NB4 (cell line): ENCODE results near the gene MBNL2.

ENCODE experiments used
- DNase-seq: peaks from one replicate; pipeline ENCODE4 v3.0.0; 2010; ENCODE audit warnings: low read depth
- H3K4me3 ChIP-seq: one replicate; pipeline ENCODE4 v1.5.1; 2011; ENCODE audit warnings: mild to moderate bottlenecking, low read depth, low read length, moderate library complexity
- CTCF ChIP-seq: IDR thresholded peaks from one replicate; pipeline ENCODE4 v1.5.1; 2012; ENCODE audit warnings: low read depth, low read length
- MYC ChIP-seq: IDR thresholded peaks from 2 replicates; pipeline ENCODE4 v1.6.1; 2011; ENCODE audit warnings: low read depth, low read length
- POLR2A ChIP-seq: IDR thresholded peaks from 2 replicates; pipeline ENCODE4 v1.6.1; 2011; ENCODE audit warnings: mild to moderate bottlenecking; ENCODE audit not compliant: insufficient read length; ENCODE audit errors: extremely low read depth
- TF ChIP-seq, protein P1 (sequence below): IDR thresholded peaks from 2 replicates; pipeline ENCODE4 v1.6.1; 2011; ENCODE audit warnings: low read depth, low read length

Gene MBNL2

GRCh38 chr13:97295283-97296182, 73.4 kb downstream of the MBNL2 start:
- H3K4me3 ChIP-seq: no peak overlapping the region
- no peak for DNase-seq
- TF ChIP-seq MYC (no peak), POLR2A (no peak), CTCF (no peak)
- TF ChIP-seq, protein P1, sequence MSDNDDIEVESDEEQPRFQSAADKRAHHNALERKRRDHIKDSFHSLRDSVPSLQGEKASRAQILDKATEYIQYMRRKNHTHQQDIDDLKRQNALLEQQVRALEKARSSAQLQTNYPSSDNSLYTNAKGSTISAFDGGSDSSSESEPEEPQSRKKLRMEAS: no peak

- no peak for DNase-seq
- H3K4me3 ChIP-seq: no peak overlapping the region
- TF ChIP-seq POLR2A: no peak
- TF ChIP-seq, protein P1: no peak
- TF ChIP-seq MYC: no peak
- TF ChIP-seq CTCF: no peak
Observed at GRCh38 chr13:97296740-97297139, 74.6 kb downstream of the MBNL2 start.

DNA sequence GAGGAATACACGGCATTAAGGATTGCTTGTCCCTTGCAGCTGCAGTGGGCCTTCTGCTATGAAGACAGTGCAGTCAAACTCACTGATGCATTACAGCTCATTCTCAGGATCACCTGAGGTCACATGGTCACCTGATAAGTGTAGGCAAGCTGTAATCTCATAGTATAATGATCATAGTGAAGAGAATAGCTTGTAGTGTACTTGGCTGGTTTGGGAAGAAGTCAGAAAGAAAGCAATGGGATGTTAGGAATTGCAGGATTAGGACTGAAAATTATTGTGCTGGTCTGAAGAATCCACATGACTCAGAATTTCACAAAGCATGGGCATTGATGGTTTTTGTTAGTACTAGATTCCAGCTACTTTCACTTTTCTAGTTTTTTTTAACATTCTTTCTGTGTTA, 76.7 kb downstream of the MBNL2 start:
- DNase-seq: no peak
- no peak overlapping the region for H3K4me3 ChIP-seq
- no peak for TF ChIP-seq CTCF
- TF ChIP-seq POLR2A: no peak
- TF ChIP-seq MYC: no peak
- TF ChIP-seq, protein P1: no peak

GRCh38 chr13:97300871-97301270, 78.7 kb downstream of the MBNL2 start:
- DNase-seq: no peak
- TF ChIP-seq POLR2A: no peak
- no peak for TF ChIP-seq MYC
- no peak for TF ChIP-seq CTCF
- TF ChIP-seq, protein P1: no peak
- no peak overlapping the region for H3K4me3 ChIP-seq

GRCh38 chr13:97301382-97302095, 79.4 kb downstream of the MBNL2 start:
- H3K4me3 ChIP-seq: no peak overlapping the region
- TF ChIP-seq CTCF (no peak), MYC (no peak), POLR2A (no peak)
- TF ChIP-seq, protein P1: no peak
- DNase-seq: no peak
